GM21717 (cell line): Measurements from ENCODE around the gene DLG5.
"Not testable (repeated sequence)": the region's sequence is repeated elsewhere in the genome, so short reads cannot be mapped to it uniquely, and the experiment has no call there.

Experiments used
- ATAC-seq: cut with Tn5 transposase; IDR thresholded peaks from one replicate; pipeline ENCODE4 v1.9.1; 2021; ENCODE audit warnings: mild to moderate bottlenecking, moderate library complexity; ENCODE audit not compliant: unreplicated experiment

DLG5 gene

GRCh38 chr10:77772852-77773600 lies 153.5 kb downstream of the DLG5 start:
- not testable (repeated sequence) for ATAC-seq

- ATAC-seq: no peak
Measured at GRCh38 chr10:77771851-77772250, 154.7 kb downstream of the DLG5 start.

- ATAC-seq: no peak
Measured at GRCh38 chr10:77771450-77771849, 155.1 kb downstream of the DLG5 start.

- ATAC-seq: no peak
Measured at GRCh38 chr10:77770868-77771175, 155.7 kb downstream of the DLG5 start.

- ATAC-seq: no peak
Measured at GRCh38 chr10:77770081-77770867, 156.3 kb downstream of the DLG5 start.

GRCh38 chr10:77768039-77768438 lies 158.5 kb downstream of the DLG5 start:
- ATAC-seq: no peak

- no peak for ATAC-seq
Measured at GRCh38 chr10:77763453-77764430, 162.8 kb downstream of the DLG5 start.

GRCh38 chr10:77758406-77758805 lies 168.1 kb downstream of the DLG5 start:
- ATAC-seq: not testable (repeated sequence)

- ATAC-seq: no peak
Measured at GRCh38 chr10:77756319-77757232, 170.0 kb downstream of the DLG5 start.

- ATAC-seq: no peak
Measured at GRCh38 chr10:77746047-77746707, 180.4 kb downstream of the DLG5 start.

- ATAC-seq: no peak
Measured at GRCh38 chr10:77744245-77744644, 182.3 kb downstream of the DLG5 start.

- ATAC-seq: no peak
Measured at GRCh38 chr10:77742172-77742571, 184.4 kb downstream of the DLG5 start.

- no peak for ATAC-seq
Measured at GRCh38 chr10:77741746-77742145, 184.8 kb downstream of the DLG5 start.
